Gastrocnemius medialis (tissue), 4 donors: ENCODE measurements around the gene CSTB.

Source experiments
- POLR2A ChIP-seq, 2 donors: fragments of 450-650 bp; IDR thresholded peaks; one replicate each; pipeline ENCODE4 v1.6.1; 2017; ENCODE audit warnings: antibody characterized with exemption in 2 of 2, mild to moderate bottlenecking in 2 of 2, moderate library complexity in 2 of 2
- TF ChIP-seq, protein P1 (sequence below), 5 experiments: fragments of 450-650 bp in 3 of 5; fragments of 200-600 bp in 2 of 5; sonication (generic) in 2 of 5; IDR thresholded peaks in 4 of 5; conservative IDR thresholded peaks in 1 of 5; 1 replicate in 4 of 5; 2 replicates in 1 of 5; pipeline ENCODE4 v1.5.1; 2016 to 2019; ENCODE audit warnings: antibody characterized with exemption in 5 of 5, mild to moderate bottlenecking in 3 of 5, moderate library complexity in 3 of 5

DNA sequence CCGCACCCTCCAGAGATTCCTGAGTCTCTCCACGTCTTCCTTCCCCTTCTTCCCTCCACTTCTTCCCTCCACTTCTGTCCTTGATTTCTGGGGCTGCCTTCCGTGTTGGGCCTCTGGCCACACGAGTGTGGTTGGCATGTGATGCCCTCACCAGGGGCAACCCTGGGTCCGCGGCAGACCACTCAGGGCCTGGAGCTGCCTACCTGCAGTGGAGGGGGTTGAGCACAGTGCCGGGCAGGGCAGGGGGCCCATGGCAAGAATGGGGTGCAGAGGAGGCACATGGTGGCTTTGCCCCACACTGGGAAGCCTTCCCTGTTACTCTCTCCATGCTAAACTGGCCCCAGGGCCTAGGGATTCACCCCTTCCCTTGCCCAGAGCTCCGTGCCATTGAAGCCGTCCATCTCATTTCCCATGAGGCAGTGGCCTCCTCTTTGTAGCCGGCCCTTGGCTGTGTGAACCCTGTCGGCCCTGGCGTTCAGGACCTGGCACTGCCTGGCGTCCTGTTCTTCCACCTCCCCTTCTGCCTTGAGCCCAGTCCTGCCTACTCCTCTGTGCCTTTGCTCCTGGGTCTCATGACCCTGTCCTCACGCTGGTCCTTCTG lies 26.7 kb upstream of the CSTB start:
- TF ChIP-seq, protein P1, sequence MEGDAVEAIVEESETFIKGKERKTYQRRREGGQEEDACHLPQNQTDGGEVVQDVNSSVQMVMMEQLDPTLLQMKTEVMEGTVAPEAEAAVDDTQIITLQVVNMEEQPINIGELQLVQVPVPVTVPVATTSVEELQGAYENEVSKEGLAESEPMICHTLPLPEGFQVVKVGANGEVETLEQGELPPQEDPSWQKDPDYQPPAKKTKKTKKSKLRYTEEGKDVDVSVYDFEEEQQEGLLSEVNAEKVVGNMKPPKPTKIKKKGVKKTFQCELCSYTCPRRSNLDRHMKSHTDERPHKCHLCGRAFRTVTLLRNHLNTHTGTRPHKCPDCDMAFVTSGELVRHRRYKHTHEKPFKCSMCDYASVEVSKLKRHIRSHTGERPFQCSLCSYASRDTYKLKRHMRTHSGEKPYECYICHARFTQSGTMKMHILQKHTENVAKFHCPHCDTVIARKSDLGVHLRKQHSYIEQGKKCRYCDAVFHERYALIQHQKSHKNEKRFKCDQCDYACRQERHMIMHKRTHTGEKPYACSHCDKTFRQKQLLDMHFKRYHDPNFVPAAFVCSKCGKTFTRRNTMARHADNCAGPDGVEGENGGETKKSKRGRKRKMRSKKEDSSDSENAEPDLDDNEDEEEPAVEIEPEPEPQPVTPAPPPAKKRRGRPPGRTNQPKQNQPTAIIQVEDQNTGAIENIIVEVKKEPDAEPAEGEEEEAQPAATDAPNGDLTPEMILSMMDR (IDR thresholded peaks at IDR 0.05 in 4 of 5, conservative IDR thresholded peaks at IDR 0.05 in 1 of 5), result no peak
- no peak for TF ChIP-seq POLR2A (IDR thresholded peaks at IDR 0.05)
